ENCODE data around the gene SERINC4.
A peak's percentile ranks its signal among the peaks of the same experiment; 100 is the strongest.

SERINC4 gene

DNA sequence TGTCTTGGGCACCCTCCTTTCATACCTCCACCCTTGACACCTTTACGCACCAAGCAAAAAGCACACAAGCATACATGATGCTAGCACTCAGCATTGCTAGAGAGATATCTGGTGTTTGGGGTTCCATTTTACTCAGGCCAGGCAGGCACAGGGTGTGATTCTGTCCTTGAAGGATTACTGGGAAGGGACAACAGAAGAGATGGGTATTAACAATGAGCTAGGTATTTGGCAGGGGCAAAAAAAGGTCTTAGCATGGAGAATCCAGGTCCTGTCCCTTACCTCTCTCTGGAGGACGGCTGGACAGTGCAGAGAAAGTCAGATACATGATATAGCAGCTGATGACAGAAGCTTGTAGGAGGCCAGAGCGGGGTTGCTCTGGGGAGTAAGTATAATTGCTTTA lies 3.5 kb downstream of the SERINC4 start:
- no peak for DNase-seq (ENCODE audit: low read depth in 3 of 3)

DNA sequence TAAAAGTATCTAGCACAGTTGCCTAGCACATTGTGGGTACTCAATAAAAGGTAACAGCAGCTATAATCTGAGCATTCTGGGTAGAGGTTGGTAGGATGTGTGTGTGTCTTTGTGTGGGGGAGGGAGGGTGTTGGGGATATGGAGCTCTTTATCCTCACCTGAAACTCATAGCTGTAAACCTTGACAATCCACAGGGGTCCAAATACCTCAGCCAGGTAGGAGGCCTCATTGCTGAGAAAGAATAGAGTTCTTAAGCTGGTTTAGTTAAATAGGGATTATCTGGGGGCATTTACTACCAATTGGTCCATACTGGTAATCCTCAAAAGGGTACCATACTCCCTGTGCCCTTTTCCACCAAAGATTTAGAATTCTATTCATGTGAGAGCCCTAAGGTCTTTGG lies 4.0 kb downstream of the SERINC4 start:
- no peak for DNase-seq (ENCODE audit: low read depth in 3 of 3)

DNA sequence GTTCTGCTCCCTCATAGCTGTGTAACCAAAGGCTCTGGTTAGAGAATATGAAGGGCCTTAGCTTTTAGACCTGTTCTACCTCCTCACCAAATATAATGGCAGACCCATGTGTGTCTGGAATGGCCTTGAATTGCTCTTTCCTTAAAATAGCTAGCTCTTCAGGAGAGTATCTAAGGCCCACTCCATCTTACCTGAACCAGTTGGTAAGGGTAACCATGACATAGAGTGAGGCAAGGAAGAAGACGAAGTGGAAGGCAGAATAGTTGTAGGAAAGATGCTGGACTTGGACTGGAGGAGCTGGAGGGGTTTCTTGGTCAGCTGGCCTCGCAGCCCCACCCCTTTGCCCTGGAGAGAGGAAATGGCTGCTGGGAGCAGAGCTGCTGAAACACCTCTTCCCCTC lies 4.8 kb downstream of the SERINC4 start:
- no peak for DNase-seq (ENCODE audit: low read depth in 3 of 3)

DNA sequence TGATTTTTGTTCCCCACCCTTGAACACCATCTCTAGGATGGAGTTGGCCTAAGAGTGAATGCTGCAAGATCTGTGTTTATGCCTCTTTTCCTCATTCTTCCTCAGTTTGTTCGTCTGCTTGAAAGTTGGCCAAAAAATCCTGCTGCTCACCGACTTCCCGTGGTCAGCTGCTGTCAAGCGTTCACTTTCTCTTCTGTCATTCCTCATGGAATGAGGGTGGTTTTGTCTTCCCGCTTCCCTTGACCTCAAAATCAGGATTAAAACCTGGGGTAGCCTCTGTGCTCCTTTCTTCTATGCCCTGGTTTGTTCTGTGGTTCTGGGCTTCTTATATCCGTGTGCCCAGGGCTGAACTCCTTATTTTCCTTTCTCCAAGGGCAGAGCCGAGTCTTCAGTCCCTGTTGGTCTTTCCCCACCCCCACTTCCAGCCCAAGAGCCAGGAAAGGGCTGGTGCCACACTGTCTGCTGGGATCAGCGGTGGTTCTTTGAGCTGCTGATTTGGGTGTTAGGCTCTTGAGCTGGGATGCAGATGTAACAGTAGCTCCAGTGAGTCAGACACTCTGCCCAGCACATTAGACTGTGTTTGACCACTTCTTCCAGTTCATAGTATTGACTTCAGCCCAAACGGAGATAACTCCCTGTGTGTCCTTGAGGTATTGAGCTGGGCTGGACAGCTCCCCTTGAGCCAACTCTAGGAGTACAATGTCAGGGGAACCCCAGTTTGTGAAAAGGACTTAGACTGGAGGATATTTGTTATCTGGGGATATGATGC lies 5.6 kb downstream of the SERINC4 start:
- no peak for DNase-seq (ENCODE audit: low read depth in 3 of 3)

DNA sequence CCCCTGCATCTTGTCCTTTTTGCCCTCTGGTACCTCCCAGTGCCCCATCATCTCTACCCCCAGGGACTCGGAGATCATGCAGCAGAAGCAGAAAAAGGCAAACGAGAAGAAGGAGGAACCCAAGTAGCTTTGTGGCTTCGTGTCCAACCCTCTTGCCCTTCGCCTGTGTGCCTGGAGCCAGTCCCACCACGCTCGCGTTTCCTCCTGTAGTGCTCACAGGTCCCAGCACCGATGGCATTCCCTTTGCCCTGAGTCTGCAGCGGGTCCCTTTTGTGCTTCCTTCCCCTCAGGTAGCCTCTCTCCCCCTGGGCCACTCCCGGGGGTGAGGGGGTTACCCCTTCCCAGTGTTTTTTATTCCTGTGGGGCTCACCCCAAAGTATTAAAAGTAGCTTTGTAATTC lies 6.4 kb downstream of the SERINC4 start:
- DNase-seq (ENCODE audit: low read depth in 3 of 3): no peak

DNA sequence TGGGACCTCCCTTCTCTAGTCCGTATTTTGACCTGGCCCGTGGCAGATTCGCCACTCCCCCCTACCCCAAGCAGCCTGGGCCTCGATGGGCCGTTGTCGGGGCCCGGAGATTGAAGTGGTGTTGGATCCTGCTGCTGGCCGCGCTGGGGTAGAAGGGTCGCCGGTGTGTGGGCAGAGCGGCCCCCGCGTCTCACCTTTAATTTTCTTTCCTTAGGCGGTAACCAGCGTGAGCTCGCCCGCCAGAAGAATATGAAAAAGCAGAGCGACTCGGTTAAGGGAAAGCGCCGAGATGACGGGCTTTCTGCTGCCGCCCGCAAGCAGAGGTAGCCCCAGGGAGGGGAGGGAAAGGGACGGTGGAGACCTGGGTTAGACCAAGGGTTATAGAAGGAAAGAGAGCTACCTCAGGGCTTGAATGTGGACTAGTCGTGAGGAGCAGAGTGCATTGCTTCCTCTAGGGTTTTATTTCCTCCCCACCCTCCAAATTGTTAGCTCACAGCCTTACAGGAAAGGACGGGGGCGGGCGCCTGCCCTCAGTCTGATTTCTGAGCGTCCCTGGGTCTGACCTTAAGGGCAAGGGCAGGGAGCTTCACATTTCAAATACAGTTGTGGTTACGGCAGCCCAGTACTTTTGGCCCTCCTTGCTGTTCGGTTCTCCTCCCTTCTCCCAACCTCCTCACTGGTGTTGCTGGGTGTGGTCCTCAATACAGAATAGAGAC lies 7.1 kb downstream of the SERINC4 start:
- no peak for DNase-seq (ENCODE audit: low read depth in 3 of 3)

DNA sequence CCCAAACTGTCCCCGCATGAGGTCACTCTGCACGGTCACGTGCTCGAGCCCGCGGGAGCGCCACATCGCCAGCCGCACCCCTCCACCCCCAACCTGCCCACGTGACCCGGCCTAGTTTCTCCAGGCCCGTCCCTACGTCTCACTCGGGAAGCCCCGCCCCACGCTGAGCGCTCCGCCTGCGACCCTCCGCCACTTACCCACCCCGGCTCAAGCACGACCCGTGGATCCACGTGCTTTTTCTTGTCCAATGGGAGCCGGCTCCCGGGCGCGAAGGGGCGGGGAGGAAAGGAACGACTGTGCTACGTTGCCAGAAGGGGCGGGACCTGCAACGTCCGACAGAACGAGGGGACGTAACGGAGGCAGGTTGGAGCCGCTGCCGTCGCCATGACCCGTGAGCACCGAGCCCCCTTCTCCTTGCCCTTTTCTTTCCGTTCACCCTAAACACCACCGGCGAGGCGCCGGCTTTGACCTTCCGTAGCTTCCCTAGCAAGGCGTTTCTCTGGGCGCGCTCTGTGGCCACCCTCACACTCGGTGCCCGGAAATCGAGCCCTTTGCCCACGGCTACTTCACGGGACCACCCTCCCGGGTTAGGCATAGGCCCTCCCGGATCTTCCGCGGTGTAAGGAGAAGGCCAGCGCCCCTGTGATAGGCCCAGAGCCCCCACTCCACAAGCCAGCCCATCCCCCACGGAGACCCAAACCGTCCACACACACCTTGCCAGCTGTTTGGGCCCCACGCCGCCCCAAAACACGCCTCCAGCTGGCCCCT lies 7.8 kb downstream of the SERINC4 start, which contains the start of gene SERF2:
TSS of gene SERF2 (plus strand) at position 328 of the 768 bp plus-strand sequence. CDS start at position 385, 57 bp downstream.
- DNase-seq (ENCODE audit: low read depth in 3 of 3): peak; percentile 99 to 100 (median 99)

DNA sequence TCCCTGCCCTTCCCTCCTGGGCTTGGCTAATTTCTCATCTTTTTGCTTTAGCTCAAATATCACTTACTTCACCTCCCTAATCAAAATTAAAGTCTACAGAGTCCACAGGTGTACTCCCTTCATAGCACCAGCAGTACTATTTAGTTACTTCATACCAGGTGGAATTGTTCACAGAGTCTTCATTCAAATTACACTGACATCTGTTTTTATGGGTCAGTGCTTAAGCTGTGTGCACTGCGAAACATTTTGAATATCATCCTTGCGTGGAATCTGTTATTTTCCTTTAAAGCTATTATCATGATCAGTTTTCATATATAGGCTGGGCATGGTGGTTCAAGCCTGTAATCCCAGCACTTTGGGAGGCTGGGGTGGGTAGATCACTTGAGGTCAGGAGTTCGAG lies 10.6 kb downstream of the SERINC4 start:
- DNase-seq (ENCODE audit: low read depth in 3 of 3): no peak

DNA sequence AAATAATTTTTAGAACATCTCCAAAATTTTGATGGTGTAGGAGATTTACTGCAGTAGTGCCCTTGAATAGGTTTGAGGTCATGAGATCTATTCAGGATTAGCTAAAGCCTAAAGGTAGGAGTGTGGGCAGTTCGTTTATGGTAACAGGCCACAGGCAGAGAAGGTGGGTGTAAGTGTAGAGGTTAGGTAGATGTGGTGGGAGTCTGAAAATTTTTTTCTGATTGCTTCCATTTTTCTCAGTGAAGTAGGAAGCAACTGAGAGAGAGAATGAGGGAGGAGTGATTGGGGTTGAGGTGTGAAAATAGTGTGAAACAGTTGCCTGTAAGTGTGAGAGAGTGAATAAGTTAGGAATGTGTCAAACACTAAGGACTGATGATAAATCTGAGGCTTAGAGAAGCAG lies 21.0 kb downstream of the SERINC4 start:
- no peak for DNase-seq (ENCODE audit: low read depth in 3 of 3)

DNA sequence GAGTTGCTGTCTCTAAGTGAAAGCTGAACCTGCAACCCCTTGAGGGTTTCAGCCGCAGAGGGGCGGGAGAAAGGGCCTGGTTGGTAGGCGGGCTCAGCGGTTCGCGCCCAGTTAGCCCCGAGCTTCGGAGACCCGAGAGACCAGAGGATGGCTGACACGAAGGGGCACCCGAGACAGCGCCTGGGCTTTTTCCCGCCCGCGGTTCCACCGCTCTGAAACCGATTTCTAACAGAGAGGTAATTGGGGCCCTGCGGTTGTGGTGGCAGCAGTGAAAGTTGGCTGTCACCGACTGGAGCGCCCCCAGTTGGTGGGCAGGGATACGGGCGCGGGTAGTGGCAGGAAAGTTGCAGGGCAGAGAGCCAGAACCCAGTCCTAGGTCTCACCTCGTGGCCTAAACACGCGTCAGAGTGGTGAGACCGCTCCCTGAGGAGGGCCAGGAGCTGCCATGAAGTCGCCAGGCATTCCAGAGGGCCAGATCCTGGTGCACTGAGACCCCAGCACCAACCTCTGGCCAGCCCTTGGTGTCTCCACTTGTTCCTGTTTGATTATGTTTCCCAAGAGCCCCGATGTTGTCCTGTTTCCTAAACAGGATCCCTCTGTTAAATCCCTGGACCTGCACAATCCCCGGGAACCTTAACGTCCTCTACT lies 22.6 kb downstream of the SERINC4 start:
- DNase-seq (ENCODE audit: low read depth in 3 of 3): peak; percentile 56 to 71 (median 67)

DNA sequence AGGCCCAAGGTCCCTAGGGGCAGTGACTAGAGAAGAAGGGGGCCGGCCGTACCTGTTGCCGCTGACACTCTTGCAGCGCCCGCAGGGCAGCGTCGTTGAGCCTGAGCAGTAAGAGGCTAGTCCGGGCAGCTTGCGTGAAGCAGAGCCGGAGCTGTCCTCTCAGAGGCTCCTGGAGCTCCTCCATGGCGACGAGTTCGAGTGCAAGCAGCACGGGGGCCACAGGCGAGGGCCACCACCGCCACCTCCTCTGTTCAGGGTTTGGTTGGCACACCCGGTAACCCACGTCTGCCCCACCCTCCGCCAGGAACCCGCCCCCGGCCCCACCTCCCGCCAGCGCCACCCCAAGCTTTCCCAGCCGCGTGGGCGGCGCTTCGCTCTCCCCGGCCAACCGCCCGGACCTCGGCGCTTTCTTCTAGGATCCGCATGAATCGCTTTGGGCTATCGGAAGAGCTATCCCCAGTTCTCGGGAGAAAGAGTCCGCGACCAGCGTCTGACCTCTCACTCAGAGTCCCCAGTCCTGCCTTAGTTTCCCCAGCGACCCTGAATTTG lies 23.2 kb downstream of the SERINC4 start, which contains the start of gene ELL3:
TSS of gene ELL3 (minus strand) at position 249 of the 549 bp plus-strand sequence. CDS start at position 184, 65 bp downstream.
- peak; percentile 58 to 69 (median 65) for DNase-seq (ENCODE audit: low read depth in 3 of 3)

DNA sequence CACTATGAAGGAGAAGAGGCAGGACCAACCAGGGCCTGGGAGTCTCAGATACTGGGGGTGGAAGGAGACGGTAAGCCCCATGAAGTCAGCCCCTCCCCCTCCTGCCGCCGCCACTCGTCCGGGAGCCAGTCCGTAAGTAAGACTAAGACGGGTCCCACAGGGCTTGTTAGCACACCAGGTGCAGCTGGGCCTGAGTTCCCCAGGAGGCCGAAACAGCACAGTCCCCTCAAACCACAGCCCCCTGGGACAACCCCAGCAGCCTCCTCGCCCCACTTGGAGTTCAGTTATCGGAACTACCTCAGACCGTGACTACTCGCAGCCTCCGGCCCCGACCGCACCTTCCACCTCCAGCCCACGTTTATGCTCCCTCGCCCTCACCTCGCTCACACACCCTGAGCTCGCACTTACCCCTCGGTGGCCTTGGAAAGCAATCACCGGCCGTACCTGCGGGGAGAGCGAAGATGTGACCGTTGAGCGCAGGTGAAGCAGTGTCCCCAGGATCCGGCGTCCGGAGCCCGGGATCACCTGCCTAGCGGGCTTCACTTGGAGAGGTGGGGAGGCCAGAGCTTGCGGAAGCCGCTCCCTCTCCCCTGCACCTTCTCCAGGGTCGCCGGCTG lies 23.8 kb downstream of the SERINC4 start:
- DNase-seq (ENCODE audit: low read depth in 3 of 3): no peak

DNA sequence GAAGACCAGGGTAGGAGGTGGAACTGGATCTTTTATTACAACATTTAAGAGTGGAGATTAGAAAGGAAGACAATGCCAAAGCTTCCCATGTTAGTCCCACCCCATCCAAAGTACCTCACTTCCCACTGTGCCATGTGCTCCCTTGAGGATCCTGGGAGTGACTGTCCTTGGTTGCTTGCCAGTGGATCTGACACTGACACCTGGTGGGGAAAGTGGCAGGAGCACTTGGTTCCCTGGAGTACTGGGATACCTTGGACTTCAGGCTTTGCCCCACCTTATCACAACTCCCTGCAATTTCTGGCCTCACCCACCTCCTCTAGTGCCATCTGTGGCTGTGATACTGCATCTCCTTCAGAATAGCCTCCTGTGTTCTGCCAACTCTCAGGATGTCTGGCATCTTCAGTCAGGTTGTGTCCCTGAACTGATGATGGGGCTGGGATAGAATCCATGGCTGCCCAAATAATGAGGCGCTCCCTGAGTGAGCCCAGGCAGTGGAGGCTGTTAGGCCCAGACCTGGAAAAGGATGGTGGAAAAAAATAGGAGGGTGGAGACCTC lies 24.5 kb downstream of the SERINC4 start:
- DNase-seq (ENCODE audit: low read depth in 3 of 3): no peak

DNA sequence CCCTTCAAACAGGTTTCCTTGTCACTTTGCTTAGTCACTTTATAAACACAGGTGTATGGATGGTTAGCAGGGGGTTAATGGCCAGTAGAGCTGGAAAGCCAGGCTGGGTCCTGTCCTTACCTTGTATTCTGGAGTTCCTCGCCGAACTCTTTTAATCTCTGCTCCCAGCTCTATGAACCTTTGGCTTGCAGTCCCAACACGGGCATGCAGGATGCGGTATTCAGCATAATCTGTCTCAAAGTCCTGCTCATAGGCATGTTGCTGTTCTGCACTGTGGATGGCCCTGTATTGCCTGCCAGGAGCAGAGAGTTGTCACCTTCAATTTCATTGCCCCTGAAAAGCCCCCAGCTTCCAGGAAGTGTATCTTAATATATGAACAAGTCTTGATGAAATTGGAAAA lies 26.0 kb downstream of the SERINC4 start:
- DNase-seq (ENCODE audit: low read depth in 3 of 3): no peak

DNA sequence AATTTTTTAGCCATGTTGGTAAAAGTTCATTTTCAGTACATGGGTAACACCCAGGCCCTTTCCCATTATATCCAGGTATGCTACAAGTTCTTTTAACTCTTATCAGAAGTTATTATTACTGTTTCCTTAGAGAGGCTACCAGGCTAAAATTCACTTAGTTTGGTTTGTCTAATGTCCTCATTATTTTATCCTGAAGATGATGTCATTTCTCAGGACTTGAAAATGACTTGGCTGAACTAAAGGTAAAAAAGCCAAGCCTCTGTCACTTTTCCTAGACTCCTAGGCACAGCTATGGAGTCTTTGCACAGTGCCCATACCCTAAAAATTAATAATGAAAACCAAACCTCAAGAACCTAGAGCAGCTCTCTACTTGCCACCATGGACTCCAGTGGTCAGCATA lies 27.4 kb downstream of the SERINC4 start:
- no peak for DNase-seq (ENCODE audit: low read depth in 3 of 3)

DNA sequence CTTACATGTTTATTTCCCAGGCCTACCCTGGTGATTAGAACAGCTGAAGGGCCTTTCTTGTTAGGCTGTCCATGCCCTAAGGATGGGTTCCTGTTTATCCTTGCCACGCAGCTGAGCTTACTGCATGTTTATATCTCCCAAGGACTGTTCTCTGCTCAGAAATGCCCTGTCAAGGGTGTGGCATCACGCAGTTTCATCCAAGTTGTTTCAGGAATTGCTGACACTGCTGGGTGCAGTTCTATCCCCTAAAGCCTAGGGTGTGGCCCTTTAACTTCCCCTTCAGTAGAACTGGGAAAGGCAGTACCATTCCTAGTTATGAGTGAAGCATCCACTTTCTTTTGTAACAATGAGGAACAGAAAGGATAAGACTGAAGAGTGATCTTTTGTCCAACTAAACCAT lies 28.2 kb downstream of the SERINC4 start:
- no peak for DNase-seq (ENCODE audit: low read depth in 3 of 3)

DNA sequence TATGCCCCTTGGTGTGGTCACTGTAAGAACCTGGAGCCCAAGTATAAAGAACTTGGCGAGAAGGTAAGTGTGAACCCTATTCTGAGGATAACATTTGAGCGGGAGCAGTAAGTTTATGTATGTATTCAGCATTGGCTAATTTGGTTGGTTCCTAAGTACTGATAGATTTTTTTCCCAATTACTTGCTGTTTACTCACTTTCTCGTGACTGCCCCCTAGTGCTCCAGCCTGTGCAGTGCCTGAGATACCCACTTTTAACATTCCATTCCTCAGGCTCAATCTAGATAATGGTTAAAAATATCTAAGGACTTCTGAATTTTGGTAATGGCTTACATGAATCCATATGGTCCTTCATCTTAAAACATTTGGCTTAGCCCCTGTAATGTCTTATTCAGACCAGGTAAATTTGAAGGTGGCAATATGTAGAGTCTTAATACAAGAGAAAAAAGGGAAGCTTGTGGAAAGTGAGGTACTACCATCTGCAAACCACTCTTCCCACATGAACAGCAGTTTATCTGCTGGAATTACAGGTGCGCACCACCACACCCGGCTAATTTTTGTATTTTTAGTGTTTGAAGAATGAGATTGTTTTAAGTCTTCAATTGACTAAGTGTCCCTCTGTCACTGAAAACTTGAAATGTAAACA lies 30.3 kb downstream of the SERINC4 start:
- DNase-seq (ENCODE audit: low read depth in 3 of 3): peak in 1 of 3 experiments; percentile 37

DNA sequence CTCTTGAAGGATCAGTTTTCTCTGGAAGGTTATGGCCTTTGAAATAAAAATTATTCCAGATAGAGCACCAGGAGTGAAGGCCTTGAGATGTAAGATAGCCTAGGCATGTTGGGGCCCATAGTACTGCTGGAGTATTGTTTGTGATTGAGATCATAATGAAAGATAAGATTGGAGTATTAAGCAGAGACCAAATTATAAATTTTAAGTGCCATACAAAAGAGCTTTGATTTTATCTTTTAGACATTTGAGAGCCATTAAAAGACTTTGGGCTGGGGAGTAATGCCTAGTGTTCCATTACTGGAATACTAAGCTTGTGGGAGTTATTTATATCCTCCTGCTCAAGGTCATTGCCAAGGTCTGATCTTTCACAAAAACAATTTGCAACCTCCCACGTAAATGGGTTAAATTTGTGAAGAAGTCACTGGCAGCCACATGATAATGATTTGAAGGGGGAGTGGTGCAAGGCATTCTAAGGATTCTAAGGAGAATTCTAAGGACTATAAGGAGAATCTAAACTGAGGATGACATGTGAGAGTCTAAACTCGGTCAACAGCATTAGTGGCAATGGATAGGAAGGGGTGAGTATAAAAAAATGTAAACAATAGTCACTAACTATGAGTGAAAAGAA lies 36.1 kb downstream of the SERINC4 start:
- no peak for DNase-seq (ENCODE audit: low read depth in 3 of 3)

DNA sequence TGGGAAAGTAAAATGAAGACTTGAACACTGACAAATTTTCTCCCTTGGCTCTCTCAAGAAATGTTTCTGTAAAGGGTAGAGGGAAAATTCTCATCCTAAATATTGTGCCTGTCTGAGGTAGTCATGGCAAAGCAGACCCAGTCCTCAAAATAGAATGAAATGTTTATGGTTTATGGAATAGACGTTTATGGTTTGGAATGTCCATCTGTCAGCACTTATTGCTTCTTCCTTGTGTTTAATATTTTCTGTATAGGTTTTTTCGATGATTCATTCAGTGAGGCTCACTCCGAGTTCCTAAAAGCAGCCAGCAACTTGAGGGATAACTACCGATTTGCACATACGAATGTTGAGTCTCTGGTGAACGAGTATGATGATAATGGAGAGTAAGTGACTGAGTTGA lies 37.2 kb downstream of the SERINC4 start:
- no peak for DNase-seq (ENCODE audit: low read depth in 3 of 3)

DNA sequence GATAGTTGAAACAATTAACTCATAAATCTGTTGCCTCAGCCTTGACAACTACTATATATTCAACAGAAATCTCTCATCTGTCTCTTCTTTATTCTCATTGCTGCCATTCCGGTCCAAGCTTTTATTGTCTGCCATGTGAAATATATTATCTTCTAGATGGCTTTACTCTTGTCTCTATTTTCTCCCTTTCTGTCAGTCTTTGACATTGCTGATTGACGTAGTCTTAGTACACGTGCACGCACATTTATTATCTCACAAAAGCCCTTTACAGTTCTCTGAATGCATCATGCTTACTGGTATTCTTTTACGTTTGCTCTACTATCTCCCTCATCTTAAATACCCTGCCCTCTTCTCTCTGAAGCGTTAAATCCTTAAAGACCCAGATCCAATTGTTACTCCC lies 48.1 kb downstream of the SERINC4 start:
- no peak for DNase-seq (ENCODE audit: low read depth in 3 of 3)

All from stimulated activated CD4-positive, alpha-beta T cell treated with anti-CD3 and anti-CD28 coated beads, TNF-alpha, amount 100 ng/mL, for 4 hours (primary cell).